H1 (cell line): Measurements from ENCODE around the gene MBD3L2B. TPM values are rescaled to one million over a fixed set of nuclear protein-coding genes. Genes with fewer than 3 reads are reported as not detected.

Experiments used
- CTCF ChIA-PET: fragments of 300-600 bp; sonication (Branson Sonifier 250); formaldehyde crosslinking; loops from one replicate; lab custom pipeline; 2021; ENCODE audit not compliant: partially characterized antibody; lab: Charles Lee
- POLR2A ChIA-PET: fragments of 300-600 bp; sonication (Branson Sonifier 250); formaldehyde crosslinking; loops from one replicate; lab custom pipeline; 2021; ENCODE audit warnings: inconsistent platforms; ENCODE audit not compliant: partially characterized antibody; lab: Charles Lee
- DNase-seq, 2 experiments: peaks; one replicate each; pipeline versions ENCODE4 v3.0.0 to v3.0.0-alpha.2; 2010 to 2022; ENCODE audit warnings: low spot score in 2 of 2, low read depth in 1 of 2, mixed read lengths in 1 of 2
- FAIRE-seq: peaks from 2 replicates; lab custom pipeline; 2011; peaks lifted over from hg19 to GRCh38; lab: Jason Lieb, UNC
- H2AFZ ChIP-seq: 2 replicates; pipeline ENCODE4 v1.8.1; 2012; ENCODE audit warnings: low read length, inconsistent platforms
- H2AK5ac ChIP-seq: 2 replicates; pipeline ENCODE4 v1.6.1; 2013; ENCODE audit warnings: low read depth, low read length
- H2BK120ac ChIP-seq: replicated peaks from 2 replicates; pipeline ENCODE3; 2013; ENCODE audit warnings: low read depth, low read length, inconsistent platforms
- H2BK12ac ChIP-seq: 2 replicates; pipeline ENCODE4 v1.6.1; 2013; ENCODE audit warnings: low read depth, low read length
- H2BK15ac ChIP-seq: 2 replicates; pipeline ENCODE4 v1.6.1; 2013; ENCODE audit warnings: low read length
- H2BK20ac ChIP-seq: 2 replicates; pipeline ENCODE4 v1.6.1; 2013; ENCODE audit warnings: low read length
- H2BK5ac ChIP-seq: 2 replicates; pipeline ENCODE4 v1.6.1; 2013; ENCODE audit warnings: low read depth, low read length
- H3K14ac ChIP-seq: 2 replicates; pipeline ENCODE4 v1.6.1; 2013; ENCODE audit warnings: inconsistent platforms; ENCODE audit not compliant: insufficient read length
- H3K18ac ChIP-seq: 2 replicates; pipeline ENCODE4 v1.6.1; 2013; ENCODE audit warnings: low read length; ENCODE audit errors: extremely low read depth
- H3K23ac ChIP-seq: 2 replicates; pipeline ENCODE4 v1.6.1; 2013; ENCODE audit warnings: inconsistent platforms; ENCODE audit not compliant: insufficient read length
- H3K23me2 ChIP-seq: 2 replicates; pipeline ENCODE4 v1.6.1; 2013; ENCODE audit warnings: low read depth, low read length
- H3K27ac ChIP-seq: 2 replicates; pipeline ENCODE4 v1.6.1; 2011; ENCODE audit warnings: low read depth, low read length, inconsistent platforms
- H3K27me3 ChIP-seq, 4 experiments: replicated peaks in 1 of 4; 1 replicate in 1 of 4; 2 replicates in 3 of 4; pipeline versions ENCODE4 v1.6.1 to v1.8.1; 2011 to 2013; ENCODE audit warnings: low read length in 3 of 4, mild to moderate bottlenecking in 3 of 4, inconsistent platforms in 2 of 4, mixed read lengths in 2 of 4, moderate library complexity in 1 of 4; ENCODE audit not compliant: control insufficient read depth in 3 of 4, insufficient read depth in 3 of 4; ENCODE audit errors: extremely low read depth in 1 of 4
- H3K36me3 ChIP-seq, 4 experiments: 2 replicates each; pipeline versions ENCODE4 v1.6.1 to v1.8.1; 2011 to 2013; ENCODE audit warnings: mild to moderate bottlenecking in 4 of 4, low read length in 3 of 4, moderate library complexity in 2 of 4, control low read depth in 1 of 4, inconsistent platforms in 1 of 4; ENCODE audit not compliant: insufficient read depth in 4 of 4, control insufficient read depth in 2 of 4
- H3K4ac ChIP-seq: replicated peaks from 2 replicates; pipeline ENCODE3; 2013; ENCODE audit warnings: low read length, low read depth, mixed read lengths, inconsistent platforms; ENCODE audit not compliant: insufficient read length
- H3K4me1 ChIP-seq, 4 experiments: replicated peaks in 1 of 4; 1 replicate in 1 of 4; 2 replicates in 3 of 4; pipeline versions ENCODE4 v1.6.1 to v1.8.1; 2011 to 2013; ENCODE audit warnings: low read length in 3 of 4, inconsistent platforms in 2 of 4, mixed read lengths in 1 of 4; ENCODE audit not compliant: insufficient read depth in 4 of 4, control insufficient read depth in 3 of 4
- H3K4me2 ChIP-seq, 2 experiments: 2 replicates each; pipeline versions ENCODE4 v1.6.1 to v1.8.1; 2011 to 2013; ENCODE audit warnings: low read depth in 2 of 2, low read length in 2 of 2, control low read depth in 1 of 2, inconsistent platforms in 1 of 2, mild to moderate bottlenecking in 1 of 2; ENCODE audit not compliant: insufficient read depth in 1 of 2
- H3K4me3 ChIP-seq, 4 experiments: fragments of 200-600, 300-600 bp in 1 of 4; sonication (generic), shearing (Covaris generic), sonication (Bioruptor Twin) in 1 of 4; 2 replicates each; pipeline versions ENCODE4 v1.5.1 to v1.8.1; 2011 to 2016; ENCODE audit warnings: low read length in 4 of 4, low read depth in 3 of 4, control low read depth in 2 of 4, inconsistent platforms in 2 of 4, mild to moderate bottlenecking in 2 of 4, mixed read lengths in 1 of 4, moderate library complexity in 1 of 4; ENCODE audit not compliant: insufficient read depth in 2 of 4; ENCODE audit errors: extremely low read depth in 1 of 4
- H3K56ac ChIP-seq: replicated peaks from 2 replicates; pipeline ENCODE3; 2013; ENCODE audit warnings: low read depth, mild to moderate bottlenecking, mixed read lengths, low read length, inconsistent platforms; ENCODE audit not compliant: insufficient read length
- H3K79me1 ChIP-seq: 2 replicates; pipeline ENCODE4 v1.6.1; 2013; ENCODE audit warnings: low read depth, low read length, control low read depth
- H3K79me2 ChIP-seq, 2 experiments: 2 replicates each; pipeline versions ENCODE4 v1.6.1 to v1.8.1; 2012 to 2013; ENCODE audit warnings: low read length in 2 of 2, mild to moderate bottlenecking in 2 of 2, inconsistent platforms in 1 of 2; ENCODE audit not compliant: insufficient read depth in 2 of 2, control insufficient read depth in 1 of 2
- H3K9ac ChIP-seq, 4 experiments: replicated peaks in 1 of 4; 1 replicate in 1 of 4; 2 replicates in 3 of 4; pipeline versions ENCODE4 v1.6.1 to v1.8.1; 2011 to 2013; ENCODE audit warnings: low read depth in 3 of 4, low read length in 3 of 4, control low read depth in 2 of 4, mild to moderate bottlenecking in 2 of 4, moderate library complexity in 2 of 4, inconsistent platforms in 1 of 4; ENCODE audit errors: extremely low read depth in 1 of 4
- H3K9me3 ChIP-seq, 2 experiments: 2 replicates each; pipeline versions ENCODE4 v1.6.1 to v1.8.1; 2012 to 2013; ENCODE audit warnings: mild to moderate bottlenecking in 2 of 2, moderate library complexity in 2 of 2, control low read depth in 1 of 2, inconsistent platforms in 1 of 2, low read depth in 1 of 2, low read length in 1 of 2, mixed read lengths in 1 of 2; ENCODE audit not compliant: insufficient read depth in 2 of 2
- H4K20me1 ChIP-seq, 2 experiments: replicated peaks in 1 of 2; 2 replicates each; pipeline versions ENCODE3 to v1.8.1; 2011 to 2013; ENCODE audit warnings: inconsistent platforms in 2 of 2, low read length in 2 of 2, mild to moderate bottlenecking in 1 of 2; ENCODE audit not compliant: insufficient read depth in 2 of 2, control insufficient read depth in 1 of 2
- H4K5ac ChIP-seq: 2 replicates; pipeline ENCODE4 v1.6.1; 2013; ENCODE audit warnings: low read length, low read depth, mixed read lengths, inconsistent platforms; ENCODE audit not compliant: insufficient read length
- H4K8ac ChIP-seq: 2 replicates; pipeline ENCODE4 v1.8.0; 2013; ENCODE audit warnings: mild to moderate bottlenecking, moderate library complexity, low read length, inconsistent platforms; ENCODE audit not compliant: insufficient read depth; ENCODE audit errors: extremely low read depth
- H4K91ac ChIP-seq: replicated peaks from 2 replicates; pipeline ENCODE3; 2013; ENCODE audit warnings: low read length, mixed read lengths, inconsistent platforms; ENCODE audit not compliant: insufficient read length
- BRCA1 ChIP-seq: IDR thresholded peaks from 2 replicates; pipeline ENCODE4 v1.6.1; 2012; ENCODE audit warnings: low read depth, low read length, improper control_type of control experiment
- CBX5 ChIP-seq: fragments of 300-800, 300-1000 bp; sonication (generic); IDR thresholded peaks from 2 replicates; pipeline ENCODE4 v1.7.1; 2016; ENCODE audit warnings: antibody characterized with exemption, low read length, low read depth
- CHD1 ChIP-seq: IDR thresholded peaks from 2 replicates; pipeline ENCODE4 v1.6.1; 2012; ENCODE audit warnings: low read depth, low read length, improper control_type of control experiment
- CTBP2 ChIP-seq: IDR thresholded peaks from 2 replicates; pipeline ENCODE4 v1.7.0; 2011; ENCODE audit warnings: borderline replicate concordance, mild to moderate bottlenecking, moderate library complexity, mixed read lengths, low read length; ENCODE audit not compliant: insufficient read depth, insufficient read length
- EZH2 ChIP-seq: fragments of 200-600 bp; sonication (generic); IDR thresholded peaks from 2 replicates; pipeline ENCODE4 v1.7.1; 2012; ENCODE audit warnings: low read depth, mild to moderate bottlenecking, moderate library complexity, low read length, inconsistent platforms; ENCODE audit not compliant: severe bottlenecking
- HDAC6 ChIP-seq: IDR thresholded peaks from one replicate; pipeline ENCODE4 v1.7.1; 2012; ENCODE audit warnings: low read depth, mild to moderate bottlenecking, inconsistent platforms, low read length, moderate library complexity
- JUND ChIP-seq: IDR thresholded peaks from 2 replicates; pipeline ENCODE4 v1.6.1; 2011; ENCODE audit warnings: mild to moderate bottlenecking, improper control_type of control experiment, low read length
- POLR2A ChIP-seq, 2 experiments: IDR thresholded peaks; 1 replicate in 1 of 2; 2 replicates in 1 of 2; pipeline ENCODE4 v1.6.1; 2011; ENCODE audit warnings: low read depth in 2 of 2, low read length in 2 of 2, mild to moderate bottlenecking in 2 of 2; ENCODE audit errors: control extremely low read depth in 1 of 2
- RAD21 ChIP-seq, 2 experiments: IDR thresholded peaks in 1 of 2; conservative IDR thresholded peaks in 1 of 2; 2 replicates each; pipeline ENCODE4 v1.6.1; 2011; ENCODE audit warnings: low read depth in 2 of 2, low read length in 2 of 2, improper control_type of control experiment in 1 of 2, inconsistent platforms in 1 of 2, mild to moderate bottlenecking in 1 of 2, moderate library complexity in 1 of 2
- SIN3A ChIP-seq, 2 experiments: IDR thresholded peaks in 1 of 2; conservative IDR thresholded peaks in 1 of 2; 2 replicates each; pipeline ENCODE4 v1.6.1; 2011 to 2012; ENCODE audit warnings: low read length in 2 of 2, improper control_type of control experiment in 1 of 2, low read depth in 1 of 2, mild to moderate bottlenecking in 1 of 2
- SP1 ChIP-seq: IDR thresholded peaks from 2 replicates; pipeline ENCODE4 v1.6.1; 2011; ENCODE audit warnings: low read depth, low read length
- SP4 ChIP-seq: IDR thresholded peaks from 2 replicates; pipeline ENCODE4 v1.6.1; 2012; ENCODE audit warnings: low read length, inconsistent platforms
- TAF7 ChIP-seq: optimal IDR thresholded peaks from 2 replicates; pipeline ENCODE3; 2011; ENCODE audit warnings: low read depth, mild to moderate bottlenecking, inconsistent platforms, low read length, moderate library complexity, borderline replicate concordance
- YY1 ChIP-seq: IDR thresholded peaks from 2 replicates; pipeline ENCODE4 v1.6.1; 2011; ENCODE audit warnings: low read depth, mild to moderate bottlenecking, low read length
- WGBS, 2 experiments: shearing (Covaris generic) in 1 of 2; methylation state at CpG; one replicate each; pipeline versions ENCODE4 v1.1.6 to v1.1.7; 2013 to 2015; ENCODE audit warnings: low lambda C conversion rate in 2 of 2, mixed read lengths in 2 of 2, inconsistent platforms in 1 of 2, low coverage in 1 of 2, missing lambda C conversion rate in 1 of 2; ENCODE audit not compliant: insufficient replicate concordance in 2 of 2, insufficient coverage in 1 of 2, insufficient read length in 1 of 2; ENCODE audit errors: extremely low coverage in 1 of 2, missing lambda C conversion rate in 1 of 2; 5-methylcytosine and 5-hydroxymethylcytosine counted together
- polyA plus RNA-seq, 7 experiments: library from polyadenylated mRNA; depleted of rRNA in 3 of 7; stranded (reverse) in 5 of 7; unstranded in 2 of 7; fragments of >200 nt in 5 of 7; fragments of 200-250 nt in 2 of 7; gene quantifications; 1 replicate in 5 of 7; 2 replicates in 1 of 7; 4 replicates in 1 of 7; pipeline versions ENCODE4 v1.2.1 to v1.2.3, GENCODE V29; 2011 to 2013; ENCODE audit warnings: missing spikeins in 2 of 7, mixed read lengths in 2 of 7
- total RNA-seq: library from RNA; stranded (reverse); fragmentation: NEBNext Ultra II Directional; extraction: Animal tissue kit (Norgen Biotek cat#: 25700); gene quantifications from 2 replicates; pipeline ENCODE4 v1.2.1, GENCODE V29; 2021

MBD3L2B gene
- total and polyA plus RNA-seq, 2 of the 8 experiments (the other 6 are each of a cell fraction or from before 2014, with no cell fraction given), result not detected

GRCh38 chr19:6970443-6970842 lies 50.8 kb downstream of the MBD3L2B start:
- Histone ChIP-seq H2BK12ac (no peak overlapping the region), H2AK5ac (no peak overlapping the region), H3K56ac (no peak overlapping the region), H4K91ac (no peak overlapping the region), H2BK20ac (no peak overlapping the region), H3K79me2 (no peaks in the 10 kb centered on the region), H3K23me2 (no peaks in the 10 kb centered on the region), H2AFZ (no peak overlapping the region), H3K27me3 (no peaks in the 10 kb centered on the region), H3K9me3 (peaks cover 63 to 82% of the 10 kb centered on the region in 2 experiments), H3K79me1 (no peaks in the 10 kb centered on the region), H3K23ac (no peak overlapping the region), H3K4me1 (no peaks in the 10 kb centered on the region), H3K4ac (no peak overlapping the region), H3K27ac (no peak overlapping the region), H3K36me3 (no peaks in the 10 kb centered on the region), H3K14ac (no peak overlapping the region), H3K9ac (no peak overlapping the region), H3K4me2 (no peak overlapping the region), H4K20me1 (no peaks in the 10 kb centered on the region), H2BK15ac (no peak overlapping the region), H3K18ac (no peak overlapping the region), H4K8ac (no peak overlapping the region), H2BK5ac (no peak overlapping the region), H4K5ac (no peak overlapping the region), H3K4me3 (no peak overlapping the region), H2BK120ac (no peak overlapping the region)
- ChIA-PET CTCF (no interaction called here), POLR2A (no interaction called here)
- WGBS, 2 experiments, result 86% methylated on average over 5 of the region's 5 CpGs; no CpG with 5 or more reads in 1 of the 2 experiments
- TF ChIP-seq POLR2A (IDR thresholded peaks at IDR 0.05; ENCODE audit: control extremely low read depth in 1 of 2, low read depth in 2 of 2, low read length in 2 of 2) (no peak), RAD21 (IDR thresholded peaks at IDR 0.05 in 1 of 2, conservative IDR thresholded peaks at IDR 0.05 in 1 of 2; ENCODE audit: low read depth in 2 of 2, low read length in 2 of 2) (no peak), EZH2 (no peak), SP4 (no peak), CHD1 (no peak), CTBP2 (no peak), BRCA1 (no peak), CBX5 (no peak), SP1 (no peak), HDAC6 (no peak), TAF7 (no peak), YY1 (no peak), SIN3A (conservative IDR thresholded peaks at IDR 0.05 in 1 of 2, IDR thresholded peaks at IDR 0.05 in 1 of 2; ENCODE audit: low read depth in 1 of 2, low read length in 2 of 2) (no peak), JUND (no peak)
- FAIRE-seq, result no peak
- DNase-seq, result no peak
